Neural crest cell (in vitro differentiated cells): ENCODE data around the gene ST6GALNAC5. TPM values are rescaled to one million over a fixed set of nuclear protein-coding genes. Genes with fewer than 3 reads are reported as not detected.

Experiments used
- DNase-seq: peaks from one replicate; pipeline ENCODE4 v3.0.0; 2021; ENCODE audit warnings: low read depth, mixed read lengths, low spot score
- H3K27ac Mint-ChIP-seq: one replicate; pipeline ENCODE4 v1.8.0; 2021; ENCODE audit warnings: mild to moderate bottlenecking, mixed read lengths; ENCODE audit not compliant: unreplicated experiment
- H3K27me3 Mint-ChIP-seq: 2 replicates; pipeline ENCODE4 v1.8.0; 2021; ENCODE audit warnings: low read depth, mild to moderate bottlenecking, mixed read lengths
- H3K36me3 Mint-ChIP-seq: 2 replicates; pipeline ENCODE4 v1.8.0; 2021; ENCODE audit warnings: low read depth, mild to moderate bottlenecking, mixed read lengths
- H3K4me1 Mint-ChIP-seq: 2 replicates; pipeline ENCODE4 v1.8.0; 2021; ENCODE audit warnings: mixed read lengths
- H3K4me3 Mint-ChIP-seq: one replicate; pipeline ENCODE4 v1.8.0; 2021; ENCODE audit warnings: mild to moderate bottlenecking, mixed read lengths
- H3K9me3 Mint-ChIP-seq: 2 replicates; pipeline ENCODE4 v1.8.0; 2021; ENCODE audit warnings: mixed read lengths
- CTCF ChIP-seq: fragments of 200-600 bp; sonication (generic); conservative IDR thresholded peaks from 2 replicates; pipeline ENCODE4 v1.5.0; 2021; ENCODE audit warnings: antibody characterized with exemption, mild to moderate bottlenecking
- total RNA-seq: library from RNA; stranded (reverse); gene quantifications from 2 replicates; pipeline ENCODE4 v1.2.1, GENCODE V29; 2021

The ST6GALNAC5 gene
- total RNA-seq, 1 donor from 2014 or later, result 45.6 TPM

- H3K4me1 Mint-ChIP-seq, result no peaks in the 10 kb centered on the region
- H3K27ac Mint-ChIP-seq, result peak overlapping the region; percentile 29
- no peak for TF ChIP-seq CTCF
- H3K4me3 Mint-ChIP-seq, result no peak overlapping the region
- peaks cover 8% of the 10 kb centered on the region for H3K36me3 Mint-ChIP-seq
- H3K9me3 Mint-ChIP-seq, result no peaks in the 10 kb centered on the region
- no peak for DNase-seq
- H3K27me3 Mint-ChIP-seq, result no peaks in the 10 kb centered on the region
Measured at GRCh38 chr1:77047978-77048614, 180.8 kb downstream of the ST6GALNAC5 start.

GRCh38 chr1:77048615-77049005 is 181.3 kb downstream of the ST6GALNAC5 start:
- DNase-seq, result no peak
- Mint-ChIP-seq H3K4me3 (no peak overlapping the region), H3K27ac (no peak overlapping the region), H3K27me3 (no peaks in the 10 kb centered on the region), H3K4me1 (no peaks in the 10 kb centered on the region), H3K36me3 (peaks cover 9% of the 10 kb centered on the region), H3K9me3 (no peaks in the 10 kb centered on the region)
- no peak for TF ChIP-seq CTCF

DNA sequence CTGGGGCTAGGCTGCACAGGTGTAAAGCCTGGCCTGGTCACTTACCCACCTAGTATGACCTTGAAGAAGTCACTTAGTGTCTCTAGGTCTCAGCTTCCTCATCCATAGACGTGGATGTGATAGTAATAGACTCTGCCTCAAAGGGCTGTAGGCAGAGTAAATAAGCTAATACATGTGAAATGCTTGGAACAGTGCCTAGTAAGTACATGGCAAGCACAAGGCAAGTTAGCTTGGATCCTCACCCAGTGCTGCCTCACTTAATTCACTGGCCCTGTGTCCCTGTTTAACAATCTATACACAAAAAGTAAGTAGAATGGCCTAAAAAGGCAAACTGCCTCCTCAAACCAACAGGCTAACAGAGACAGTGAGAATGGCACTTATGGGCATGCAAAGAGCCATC is 184.1 kb downstream of the ST6GALNAC5 start:
- DNase-seq, result no peak
- TF ChIP-seq CTCF, result no peak
- H3K36me3 Mint-ChIP-seq, result peaks cover 19% of the 10 kb centered on the region
- no peaks in the 10 kb centered on the region for H3K4me1 Mint-ChIP-seq
- H3K4me3 Mint-ChIP-seq, result no peak overlapping the region
- no peaks in the 10 kb centered on the region for H3K27me3 Mint-ChIP-seq
- no peak overlapping the region for H3K27ac Mint-ChIP-seq
- H3K9me3 Mint-ChIP-seq, result peaks cover 2% of the 10 kb centered on the region

- no peak for TF ChIP-seq CTCF
Measured at GRCh38 chr1:77056525-77056924, 189.2 kb downstream of the ST6GALNAC5 start.

GRCh38 chr1:77057994-77058585 is 190.8 kb downstream of the ST6GALNAC5 start:
- no peaks in the 10 kb centered on the region for H3K27me3 Mint-ChIP-seq
- no peak for DNase-seq
- no peak overlapping the region for H3K27ac Mint-ChIP-seq
- H3K4me3 Mint-ChIP-seq, result no peak overlapping the region
- H3K4me1 Mint-ChIP-seq, result peaks cover 40% of the 10 kb centered on the region
- no peak for TF ChIP-seq CTCF
- H3K9me3 Mint-ChIP-seq, result peaks cover 2% of the 10 kb centered on the region
- peaks cover 20% of the 10 kb centered on the region for H3K36me3 Mint-ChIP-seq

More at GRCh38 chr1:77056525-77056924, 189.2 kb downstream of the ST6GALNAC5 start:
- no peak for DNase-seq
- H3K4me1 Mint-ChIP-seq, result peaks cover 29% of the 10 kb centered on the region
- peaks cover 21% of the 10 kb centered on the region for H3K36me3 Mint-ChIP-seq
- no peaks in the 10 kb centered on the region for H3K27me3 Mint-ChIP-seq
- H3K27ac Mint-ChIP-seq, result no peak overlapping the region
- no peak overlapping the region for H3K4me3 Mint-ChIP-seq
- H3K9me3 Mint-ChIP-seq, result peaks cover 2% of the 10 kb centered on the region
